Stimulated activated CD8-positive, alpha-beta memory T cell treated with anti-CD3 and anti-CD28 coated beads, Interleukin-15, amount 100 ng/mL, for 1 hour (primary cell): ENCODE data around the gene SVIL.
"Not testable (repeated sequence)": the region's sequence is repeated elsewhere in the genome, so short reads cannot be mapped to it uniquely, and the experiment has no call there.

Source experiments
- DNase-seq: peaks from one replicate; pipeline ENCODE4 v3.0.0-alpha.2; 2020; ENCODE audit warnings: low read depth

SVIL gene

DNA sequence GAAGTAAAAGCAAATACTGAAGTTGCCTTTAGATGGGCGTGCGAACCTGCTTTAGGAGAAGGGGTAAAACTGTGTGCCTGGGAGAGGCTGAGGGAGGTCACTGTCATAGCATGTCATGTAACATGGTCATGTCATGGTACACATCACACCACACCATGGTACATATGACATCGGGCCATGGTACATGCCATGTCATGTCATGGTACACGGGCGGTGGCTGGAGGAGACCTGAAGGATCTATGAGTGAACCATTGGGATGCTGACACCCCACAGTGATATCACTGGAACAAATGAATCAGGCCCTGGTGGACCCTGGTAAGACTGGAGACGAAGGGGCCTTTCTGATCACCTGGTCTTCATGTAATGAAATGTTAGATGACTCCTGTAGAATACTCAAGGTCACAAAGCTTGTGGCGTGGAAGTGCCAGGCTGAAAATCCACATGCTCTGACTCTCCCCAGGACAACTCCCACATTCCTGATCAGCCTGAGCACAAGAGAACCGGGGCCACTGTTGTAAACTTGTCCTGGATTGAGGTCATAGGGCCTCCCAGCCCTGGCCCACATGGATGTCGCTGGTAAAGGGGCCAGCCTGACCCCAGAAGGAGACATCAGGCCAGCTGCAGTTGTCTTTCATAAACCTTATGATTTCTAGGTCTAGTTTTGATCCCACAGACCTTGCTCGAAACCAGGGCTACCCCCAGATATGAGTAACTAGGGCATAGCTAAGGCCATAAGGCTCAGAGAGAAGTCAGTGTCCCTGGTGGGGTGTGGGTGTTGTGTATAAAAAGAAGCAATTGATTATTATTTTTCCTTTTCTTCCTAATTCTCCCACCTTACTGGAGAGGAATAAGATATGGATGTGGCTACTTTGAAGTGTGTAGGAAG lies 60.3 kb downstream of the SVIL start:
- not testable (repeated sequence) for DNase-seq

- DNase-seq: not testable (repeated sequence)
These were observed 64.5 kb downstream of the SVIL start for GRCh38 chr10:29570248-29570647.

DNA sequence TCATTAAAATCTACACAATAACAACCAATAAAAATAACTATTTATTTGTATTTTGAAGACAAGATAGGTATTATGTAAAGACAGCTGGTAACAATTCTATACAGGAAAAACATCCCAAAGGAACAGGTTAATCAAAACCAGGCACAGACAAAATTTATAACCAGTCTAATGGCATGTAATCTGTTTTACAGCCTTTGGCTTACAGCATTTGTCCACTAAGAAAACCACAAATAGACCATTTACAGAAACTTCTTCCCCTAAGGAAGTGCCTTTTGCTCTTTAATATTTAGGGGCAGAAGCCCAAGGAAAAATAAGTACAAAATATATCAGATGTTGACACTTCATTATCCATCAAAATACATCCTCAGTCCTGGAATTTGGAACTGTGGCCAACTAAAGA lies 65.0 kb downstream of the SVIL start:
- no peak for DNase-seq

- no peak for DNase-seq
These were observed 67.8 kb downstream of the SVIL start for GRCh38 chr10:29567003-29567402.

DNA sequence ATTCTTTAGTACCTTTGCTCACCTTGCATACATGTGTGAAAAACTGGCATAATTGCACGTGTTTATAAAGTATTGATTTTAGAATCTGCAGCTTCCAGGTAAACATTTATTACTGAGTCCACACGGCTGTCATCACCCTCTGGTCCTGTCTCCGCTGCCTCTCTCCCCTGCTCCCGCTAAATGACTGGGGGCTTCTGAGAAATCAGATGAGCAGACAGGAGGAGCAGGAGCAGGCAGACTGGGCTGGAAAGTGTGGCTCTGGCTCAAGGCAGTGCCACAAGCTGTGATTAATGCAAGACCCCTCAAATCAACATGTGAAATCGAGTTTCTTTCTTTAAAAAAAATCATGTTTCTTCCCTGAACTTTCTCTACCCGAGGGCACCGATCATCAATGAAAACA lies 68.6 kb downstream of the SVIL start:
- not testable (repeated sequence) for DNase-seq

- DNase-seq: no peak
These were observed 71.2 kb downstream of the SVIL start for GRCh38 chr10:29563420-29564035.

DNA sequence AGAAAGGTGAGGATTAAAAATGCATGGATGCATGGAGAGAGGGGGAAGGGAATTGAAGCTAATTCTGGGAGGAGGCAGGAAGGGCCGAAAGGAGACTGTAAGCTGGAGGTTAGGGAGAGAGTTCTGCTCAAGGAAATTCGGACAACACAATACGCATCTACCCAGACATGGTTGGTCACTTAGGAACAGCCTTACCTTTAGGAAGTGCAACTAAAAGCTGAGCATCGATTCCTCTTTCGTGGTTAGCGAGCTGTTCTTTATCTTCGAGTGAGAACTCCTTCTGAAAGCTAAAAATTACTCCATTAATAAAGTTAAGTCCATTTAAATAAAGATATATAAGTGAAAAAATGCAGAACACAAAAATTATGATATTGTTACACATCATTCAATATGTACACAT lies 71.8 kb downstream of the SVIL start:
- not testable (repeated sequence) for DNase-seq

DNA sequence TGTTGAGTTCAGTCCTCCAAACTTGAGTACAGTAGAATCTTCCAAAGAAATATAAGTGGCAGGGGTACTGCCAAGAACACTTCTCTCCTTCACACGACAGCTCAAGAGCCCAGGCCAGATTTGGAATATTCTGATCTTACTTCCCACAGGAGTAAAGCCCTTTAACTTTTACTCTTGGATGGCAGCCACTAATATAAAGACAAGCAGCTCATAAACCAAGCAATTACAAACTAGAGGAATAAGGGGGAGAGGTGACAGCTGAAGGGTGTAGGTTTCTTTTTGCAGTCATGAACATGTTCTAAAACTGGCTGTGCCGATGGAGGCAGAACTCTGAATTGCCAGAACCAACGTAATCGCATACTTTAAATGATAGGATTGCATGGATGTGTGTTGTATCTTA lies 74.8 kb downstream of the SVIL start:
- DNase-seq: no peak

- DNase-seq: no peak
These were observed 77.1 kb downstream of the SVIL start for GRCh38 chr10:29557665-29558064.

DNA sequence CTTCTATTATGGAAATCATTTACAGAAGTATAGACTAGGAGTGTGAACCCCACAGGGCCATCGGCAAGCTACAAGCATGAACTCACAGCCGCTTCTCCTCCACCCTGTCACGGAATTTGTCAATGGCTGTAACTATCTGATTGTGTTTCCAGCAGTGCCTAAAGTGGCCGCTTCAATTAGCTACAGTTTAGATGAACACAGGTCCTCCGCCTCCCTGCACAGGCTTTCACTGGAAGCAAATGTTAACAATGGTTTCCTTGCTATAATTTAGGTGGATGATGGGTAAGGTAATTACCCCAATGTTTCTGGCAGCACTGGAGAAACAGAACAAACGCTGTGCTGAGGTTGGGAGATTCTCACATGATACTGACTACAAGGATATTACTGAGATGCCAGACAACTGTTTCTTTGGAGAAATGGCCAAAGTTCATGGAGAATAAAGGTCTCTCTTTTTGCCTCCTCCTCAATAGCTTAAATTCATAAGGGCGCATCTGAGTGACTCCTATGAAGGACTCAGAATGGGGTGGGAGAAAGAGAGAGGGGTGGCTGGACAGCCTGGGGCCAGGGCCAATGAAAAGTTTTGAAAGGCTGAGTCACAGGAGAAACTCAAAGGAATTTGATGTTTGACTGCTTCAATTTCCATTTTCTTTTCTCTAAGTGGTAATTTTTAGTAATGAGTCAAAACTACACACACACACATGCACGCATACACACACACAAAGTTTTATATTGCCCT lies 78.9 kb downstream of the SVIL start:
- DNase-seq: no peak

DNA sequence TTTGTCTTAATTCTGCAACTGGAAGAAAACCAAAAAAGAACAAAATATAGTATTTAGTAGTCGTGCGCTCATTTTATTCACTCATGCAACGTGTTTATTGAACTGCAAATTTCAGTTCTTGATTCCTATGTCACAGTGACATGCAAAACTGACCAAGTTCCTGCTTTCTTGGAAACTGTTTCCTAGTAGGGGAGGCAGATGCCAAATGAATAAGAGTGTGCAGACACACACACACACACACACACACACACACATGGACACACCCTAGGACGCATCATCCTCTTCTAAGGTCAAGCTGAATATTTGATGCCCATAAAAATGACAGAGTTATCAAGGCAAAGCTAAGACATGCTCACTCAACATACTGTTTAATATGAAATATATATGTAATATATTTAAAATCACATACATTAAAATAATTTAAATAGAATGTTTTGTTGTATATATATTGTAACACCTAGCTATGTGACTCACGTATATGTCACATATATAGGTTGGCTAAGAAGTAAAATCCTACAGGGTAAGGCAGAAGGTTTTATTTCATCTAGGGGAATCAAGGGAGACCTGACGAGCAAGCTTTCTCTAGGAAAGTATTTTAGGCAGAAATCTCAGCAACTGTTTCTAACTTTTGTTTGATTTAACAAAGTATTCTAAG lies 79.6 kb downstream of the SVIL start:
- DNase-seq: no peak

- no peak for DNase-seq
These were observed 80.1 kb downstream of the SVIL start for GRCh38 chr10:29554660-29555059.

GRCh38 chr10:29553544-29554250 lies 81.1 kb downstream of the SVIL start:
- DNase-seq: no peak

DNA sequence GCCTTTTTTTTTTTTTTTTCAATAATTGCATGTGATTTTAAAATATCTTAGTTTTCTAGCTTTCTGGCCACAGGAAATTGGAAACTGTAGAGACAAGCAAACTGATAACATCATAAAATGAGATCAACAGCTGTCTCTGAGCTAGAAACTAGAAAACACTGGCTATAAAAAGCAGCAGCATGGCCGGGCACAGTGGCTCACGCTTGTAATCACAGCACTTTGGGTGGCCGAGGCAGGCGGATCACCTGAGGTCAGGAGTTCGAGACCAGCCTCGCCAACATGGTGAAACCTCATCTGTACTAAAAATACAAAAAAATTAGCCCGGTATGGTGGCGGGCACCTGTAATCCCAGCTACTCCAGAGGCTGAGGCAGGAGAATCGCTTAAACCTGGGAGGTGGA lies 81.7 kb downstream of the SVIL start:
- DNase-seq: not testable (repeated sequence)

DNA sequence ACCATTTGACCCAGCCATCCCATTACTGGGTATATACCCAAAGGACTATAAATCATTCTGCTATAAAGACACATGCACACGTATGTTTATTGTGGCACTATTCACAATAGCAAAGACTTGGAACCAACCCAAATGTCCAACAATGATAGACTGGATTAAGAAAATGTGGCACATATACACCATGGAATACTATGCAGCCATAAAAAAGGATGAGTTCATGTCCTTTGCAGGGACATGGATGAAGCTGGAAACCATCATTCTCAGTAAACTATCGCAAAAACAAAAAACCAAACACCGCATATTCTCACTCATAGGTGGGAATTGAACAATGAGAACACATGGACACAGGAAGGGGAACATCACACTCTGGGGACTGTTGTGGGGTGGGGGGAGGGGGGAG lies 85.3 kb downstream of the SVIL start:
- not testable (repeated sequence) for DNase-seq

GRCh38 chr10:29546773-29547313 lies 87.9 kb downstream of the SVIL start:
- DNase-seq: no peak

- DNase-seq: no peak
These were observed 89.6 kb downstream of the SVIL start for GRCh38 chr10:29545122-29545521.

GRCh38 chr10:29543715-29544114 lies 91.1 kb downstream of the SVIL start:
- no peak for DNase-seq

GRCh38 chr10:29542723-29543122 lies 92.0 kb downstream of the SVIL start:
- no peak for DNase-seq

- no peak for DNase-seq
These were observed 93.2 kb downstream of the SVIL start for GRCh38 chr10:29541422-29542210.

- DNase-seq: no peak
These were observed 94.8 kb downstream of the SVIL start for GRCh38 chr10:29540016-29540415.
